Transverse colon (tissue), 4 donors: Measurements from ENCODE around the gene LCE2C. TPM values are rescaled to one million over a fixed set of nuclear protein-coding genes. Genes with fewer than 3 reads are reported as not detected.
"Not testable (repeated sequence)": the region's sequence is repeated elsewhere in the genome, so short reads cannot be mapped to it uniquely, and the experiment has no call there.

Experiments
- DNase-seq: peaks from one replicate; pipeline ENCODE4 v3.0.0-alpha.2; 2019
- H3K27ac ChIP-seq, 4 donors: fragments of 200-600 bp; sonication (generic); 2 replicates each; pipeline ENCODE4 v1.5.1; 2016 to 2018; ENCODE audit warnings: inconsistent platforms in 4 of 4
- H3K27me3 ChIP-seq: fragments of 200-600 bp; sonication (generic); 2 replicates; pipeline ENCODE4 v1.5.1; 2017; ENCODE audit warnings: inconsistent platforms
- H3K36me3 ChIP-seq, 4 donors: fragments of 200-600 bp; sonication (generic); 2 replicates each; pipeline ENCODE4 v1.5.1; 2017 to 2019; ENCODE audit warnings: inconsistent platforms in 4 of 4
- H3K4me1 ChIP-seq, 4 donors: fragments of 200-600 bp; sonication (generic); 2 replicates each; pipeline ENCODE4 v1.5.1; 2017 to 2020; ENCODE audit warnings: inconsistent platforms in 4 of 4
- H3K4me3 ChIP-seq, 4 donors: fragments of 200-600 bp; sonication (generic); 1 replicate in 1 of 4; 2 replicates in 3 of 4; pipeline versions ENCODE4 v1.5.1 to v1.6.1; 2017 to 2019; ENCODE audit warnings: inconsistent platforms in 4 of 4
- H3K9me3 ChIP-seq, 2 donors: fragments of 200-600 bp; sonication (generic); 2 replicates each; pipeline ENCODE4 v1.5.1; 2017 to 2019; ENCODE audit warnings: inconsistent platforms in 2 of 2
- EP300 ChIP-seq: sonication (generic); formaldehyde crosslinking; IDR thresholded peaks from one replicate; pipeline ENCODE4 v1.6.1; 2017; ENCODE audit warnings: antibody characterized with exemption, low read depth
- POLR2A ChIP-seq: fragments of 450-650 bp; IDR thresholded peaks from one replicate; pipeline ENCODE4 v1.6.1; 2016; ENCODE audit warnings: antibody characterized with exemption, mild to moderate bottlenecking, moderate library complexity
- POLR2AphosphoS5 ChIP-seq, 3 donors: sonication (generic); formaldehyde crosslinking; IDR thresholded peaks; one replicate each; pipeline ENCODE4 v1.6.1; 2016; ENCODE audit warnings: antibody characterized with exemption in 3 of 3
- WGBS, 2 donors: methylation state at CpG; one replicate each; pipeline ENCODE4 v1.1.5; 2018; ENCODE audit warnings: low coverage in 1 of 2; 5-methylcytosine and 5-hydroxymethylcytosine counted together
- in situ Hi-C, 4 donors: fragments of 200-750 bp; cut with MboI; loops; one replicate each; pipeline versions ENCODE4 v1.15.0 to v1.15.1; 2017; ENCODE audit warnings: low sequenced_read_pairs in 3 of 4, low pct_ligation_motif_present in 1 of 4, low pct_unique_long_range_greater_than_20kb in 1 of 4
- intact Hi-C: fragments of 100-400 bp; cut with DNase I; formaldehyde crosslinking; loops from one replicate; pipeline ENCODE4 v1.15.1; 2023; ENCODE audit warnings: low total_unique reads
- total RNA-seq, 4 donors: library from RNA; depleted of rRNA; stranded (reverse); fragments of >200 nt; gene quantifications; one replicate each; pipeline ENCODE4 v1.1.0, GENCODE V29; 2016
- TF ChIP-seq, protein P1 (sequence below), 5 experiments: fragments of 200-600 bp in 3 of 5; fragments of 450-650 bp in 2 of 5; sonication (generic) in 3 of 5; IDR thresholded peaks; 1 replicate in 2 of 5; 2 replicates in 3 of 5; pipeline ENCODE4 v1.5.1; 2016 to 2017; ENCODE audit warnings: antibody characterized with exemption in 5 of 5, inconsistent platforms in 3 of 5, mild to moderate bottlenecking in 2 of 5, moderate library complexity in 1 of 5

LCE2C gene
- total RNA-seq, 4 donors from 2014 or later, result not detected

GRCh38 chr1:152673016-152673415 is 2.1 kb upstream of the LCE2C start:
- Histone ChIP-seq H3K27me3 (no peaks in the 10 kb centered on the region), H3K9me3 (no peaks in the 10 kb centered on the region), H3K4me1 (no peaks in the 10 kb centered on the region), H3K27ac (no peak overlapping the region), H3K4me3 (no peak overlapping the region), H3K36me3 (no peaks in the 10 kb centered on the region)
- no peak for DNase-seq
- in situ Hi-C loops (no loop called here), intact Hi-C loops (no loop called here)
- WGBS, 2 donors, result 17 to 41% methylated on average over 2 of the region's 2 CpGs
- TF ChIP-seq, protein P1, sequence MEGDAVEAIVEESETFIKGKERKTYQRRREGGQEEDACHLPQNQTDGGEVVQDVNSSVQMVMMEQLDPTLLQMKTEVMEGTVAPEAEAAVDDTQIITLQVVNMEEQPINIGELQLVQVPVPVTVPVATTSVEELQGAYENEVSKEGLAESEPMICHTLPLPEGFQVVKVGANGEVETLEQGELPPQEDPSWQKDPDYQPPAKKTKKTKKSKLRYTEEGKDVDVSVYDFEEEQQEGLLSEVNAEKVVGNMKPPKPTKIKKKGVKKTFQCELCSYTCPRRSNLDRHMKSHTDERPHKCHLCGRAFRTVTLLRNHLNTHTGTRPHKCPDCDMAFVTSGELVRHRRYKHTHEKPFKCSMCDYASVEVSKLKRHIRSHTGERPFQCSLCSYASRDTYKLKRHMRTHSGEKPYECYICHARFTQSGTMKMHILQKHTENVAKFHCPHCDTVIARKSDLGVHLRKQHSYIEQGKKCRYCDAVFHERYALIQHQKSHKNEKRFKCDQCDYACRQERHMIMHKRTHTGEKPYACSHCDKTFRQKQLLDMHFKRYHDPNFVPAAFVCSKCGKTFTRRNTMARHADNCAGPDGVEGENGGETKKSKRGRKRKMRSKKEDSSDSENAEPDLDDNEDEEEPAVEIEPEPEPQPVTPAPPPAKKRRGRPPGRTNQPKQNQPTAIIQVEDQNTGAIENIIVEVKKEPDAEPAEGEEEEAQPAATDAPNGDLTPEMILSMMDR (IDR thresholded peaks at IDR 0.05), result no peak
- no peak for TF ChIP-seq POLR2A
- no peak for TF ChIP-seq POLR2AphosphoS5 (IDR thresholded peaks at IDR 0.05)
- TF ChIP-seq EP300, result no peak

GRCh38 chr1:152679459-152679858 is 4.4 kb downstream of the LCE2C start:
- no peaks in the 10 kb centered on the region for H3K36me3 ChIP-seq
- no peak overlapping the region for H3K4me3 ChIP-seq
- H3K4me1 ChIP-seq, result no peaks in the 10 kb centered on the region
- TF ChIP-seq POLR2AphosphoS5 (IDR thresholded peaks at IDR 0.05), result no peak
- no peak for TF ChIP-seq POLR2A
- DNase-seq, result no peak
- intact Hi-C loops (no loop called here), in situ Hi-C loops (no loop called here)
- 20 to 68% methylated on average over 1 to 6 of the region's 6 CpGs for WGBS, 2 donors
- H3K9me3 ChIP-seq, result no peaks in the 10 kb centered on the region
- no peaks in the 10 kb centered on the region for H3K27me3 ChIP-seq
- no peak overlapping the region for H3K27ac ChIP-seq

GRCh38 chr1:152681616-152682015 is 6.5 kb downstream of the LCE2C start:
- no peak for TF ChIP-seq EP300
- TF ChIP-seq POLR2AphosphoS5 (IDR thresholded peaks at IDR 0.05), result no peak
- no peak for TF ChIP-seq POLR2A
- TF ChIP-seq, protein P1 (IDR thresholded peaks at IDR 0.05), result no peak
- Histone ChIP-seq H3K4me1 (no peaks in the 10 kb centered on the region), H3K4me3 (no peak overlapping the region), H3K36me3 (no peaks in the 10 kb centered on the region), H3K9me3 (no peaks in the 10 kb centered on the region), H3K27ac (no peak overlapping the region), H3K27me3 (no peaks in the 10 kb centered on the region)
- no peak for DNase-seq
- in situ Hi-C loops (no loop called here), intact Hi-C loops (no loop called here)
- WGBS, 2 donors, result 46 to 53% methylated on average over 2 of the region's 2 CpGs

DNA sequence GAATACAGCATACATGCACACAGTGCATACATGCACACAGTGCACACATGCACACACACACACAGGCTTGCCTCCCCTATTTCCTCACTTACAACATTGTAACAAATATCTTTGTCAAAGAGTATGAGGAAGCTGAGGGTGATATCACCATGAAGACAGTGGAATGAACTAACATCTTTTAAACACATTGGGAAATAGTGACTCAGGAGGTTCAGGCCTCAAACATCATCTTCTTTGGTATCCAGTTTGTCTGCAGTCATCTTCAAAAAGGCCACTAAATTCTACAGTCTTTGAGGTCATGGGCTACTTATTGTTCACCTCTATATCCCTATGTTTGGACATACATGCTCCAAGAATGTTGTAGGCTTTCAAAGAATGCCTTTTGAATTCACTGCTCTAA is 8.8 kb downstream of the LCE2C start:
- H3K36me3 ChIP-seq, result no peaks in the 10 kb centered on the region
- in situ Hi-C loops, result no loop called here
- H3K9me3 ChIP-seq, result no peaks in the 10 kb centered on the region
- no peaks in the 10 kb centered on the region for H3K27me3 ChIP-seq
- H3K27ac ChIP-seq, result no peak overlapping the region
- no peak for TF ChIP-seq POLR2A
- TF ChIP-seq, protein P1 (IDR thresholded peaks at IDR 0.05), result no peak
- TF ChIP-seq POLR2AphosphoS5 (IDR thresholded peaks at IDR 0.05), result no peak
- TF ChIP-seq EP300, result no peak
- no peaks in the 10 kb centered on the region for H3K4me1 ChIP-seq
- no peak for DNase-seq
- no peak overlapping the region for H3K4me3 ChIP-seq
- intact Hi-C loops, result no loop called here

GRCh38 chr1:152685823-152686222 is 10.7 kb downstream of the LCE2C start, which contains the start of gene LCE2B:
Gene LCE2B, plus strand, starts transcription at chr1:152686123. Its CDS starts 721 bp downstream, at chr1:152686844.
- intact Hi-C loops, H3K4me3 ChIP-seq, H3K36me3 ChIP-seq, H3K27me3 ChIP-seq, in situ Hi-C loops, DNase-seq, H3K4me1 ChIP-seq, H3K9me3 ChIP-seq, H3K27ac ChIP-seq: not testable (repeated sequence)
- 71% methylated on average over 2 of the region's 4 CpGs; no CpG with 5 or more reads in 1 of the 2 donors for WGBS, 2 donors
